ENCODE results near the gene ATP2B2. TPM values are rescaled to one million over a fixed set of nuclear protein-coding genes. Genes with fewer than 3 reads are reported as not detected.

The ATP2B2 gene
- total RNA-seq, 2 experiments from 2014 or later, result not detected

GRCh38 chr3:10357592-10358308, 147.6 kb downstream of the ATP2B2 start:
- H3K27ac Mint-ChIP-seq, result no peak overlapping the region
- no peak for DNase-seq
- H3K9me3 Mint-ChIP-seq, result no peaks in the 10 kb centered on the region
- H3K4me1 Mint-ChIP-seq, result no peaks in the 10 kb centered on the region
- H3K4me3 Mint-ChIP-seq, result no peak overlapping the region
- no peaks in the 10 kb centered on the region for H3K36me3 Mint-ChIP-seq
- H3K27me3 Mint-ChIP-seq, result peaks cover 19% of the 10 kb centered on the region

GRCh38 chr3:10357095-10357494, 148.3 kb downstream of the ATP2B2 start:
- peaks cover 23% of the 10 kb centered on the region for H3K27me3 Mint-ChIP-seq
- no peak overlapping the region for H3K4me3 Mint-ChIP-seq
- no peaks in the 10 kb centered on the region for H3K9me3 Mint-ChIP-seq
- no peaks in the 10 kb centered on the region for H3K36me3 Mint-ChIP-seq
- no peak for DNase-seq
- no peak overlapping the region for H3K27ac Mint-ChIP-seq
- H3K4me1 Mint-ChIP-seq, result no peaks in the 10 kb centered on the region

- Mint-ChIP-seq H3K4me1 (no peaks in the 10 kb centered on the region), H3K27ac (no peak overlapping the region), H3K36me3 (no peaks in the 10 kb centered on the region), H3K27me3 (peaks cover 18% of the 10 kb centered on the region), H3K9me3 (no peaks in the 10 kb centered on the region), H3K4me3 (no peak overlapping the region)
- no peak for DNase-seq
Observed at GRCh38 chr3:10356461-10356981, 148.9 kb downstream of the ATP2B2 start.

GRCh38 chr3:10354361-10355015, 150.9 kb downstream of the ATP2B2 start:
- Mint-ChIP-seq H3K4me1 (no peaks in the 10 kb centered on the region), H3K9me3 (no peaks in the 10 kb centered on the region), H3K36me3 (no peaks in the 10 kb centered on the region), H3K27ac (no peak overlapping the region), H3K4me3 (no peak overlapping the region), H3K27me3 (peaks cover 10% of the 10 kb centered on the region)
- no peak for DNase-seq

GRCh38 chr3:10353661-10354360, 151.6 kb downstream of the ATP2B2 start:
- Mint-ChIP-seq H3K36me3 (no peaks in the 10 kb centered on the region), H3K4me3 (no peak overlapping the region), H3K4me1 (no peaks in the 10 kb centered on the region), H3K27me3 (peaks cover 10% of the 10 kb centered on the region), H3K27ac (no peak overlapping the region), H3K9me3 (no peaks in the 10 kb centered on the region)
- no peak for DNase-seq

- Mint-ChIP-seq H3K4me1 (no peaks in the 10 kb centered on the region), H3K27ac (no peak overlapping the region), H3K9me3 (no peaks in the 10 kb centered on the region), H3K36me3 (no peaks in the 10 kb centered on the region), H3K4me3 (no peak overlapping the region), H3K27me3 (peaks cover 10% of the 10 kb centered on the region)
- no peak for DNase-seq
Observed at GRCh38 chr3:10353160-10353559, 152.2 kb downstream of the ATP2B2 start.

GRCh38 chr3:10352146-10352911, 153.1 kb downstream of the ATP2B2 start:
- no peaks in the 10 kb centered on the region for H3K9me3 Mint-ChIP-seq
- H3K36me3 Mint-ChIP-seq, result no peaks in the 10 kb centered on the region
- H3K4me1 Mint-ChIP-seq, result no peaks in the 10 kb centered on the region
- H3K4me3 Mint-ChIP-seq, result no peak overlapping the region
- no peak for DNase-seq
- peaks cover 10% of the 10 kb centered on the region for H3K27me3 Mint-ChIP-seq
- no peak overlapping the region for H3K27ac Mint-ChIP-seq

GRCh38 chr3:10351013-10351735, 154.2 kb downstream of the ATP2B2 start:
- Mint-ChIP-seq H3K27me3 (peaks cover 10% of the 10 kb centered on the region), H3K9me3 (no peaks in the 10 kb centered on the region), H3K27ac (no peak overlapping the region), H3K4me3 (no peak overlapping the region), H3K4me1 (no peaks in the 10 kb centered on the region), H3K36me3 (no peaks in the 10 kb centered on the region)
- DNase-seq, result no peak

- Mint-ChIP-seq H3K9me3 (no peaks in the 10 kb centered on the region), H3K4me1 (no peaks in the 10 kb centered on the region), H3K4me3 (no peak overlapping the region), H3K27ac (no peak overlapping the region), H3K36me3 (no peaks in the 10 kb centered on the region), H3K27me3 (peaks cover 10% of the 10 kb centered on the region)
- DNase-seq, result no peak
Observed at GRCh38 chr3:10350324-10350985, 154.9 kb downstream of the ATP2B2 start.

- no peak overlapping the region for H3K4me3 Mint-ChIP-seq
- no peaks in the 10 kb centered on the region for H3K36me3 Mint-ChIP-seq
Observed at GRCh38 chr3:10349801-10350200, 155.6 kb downstream of the ATP2B2 start.

GRCh38 chr3:10348404-10348721, 157.0 kb downstream of the ATP2B2 start:
- no peak for DNase-seq
- Mint-ChIP-seq H3K27me3 (peaks cover 5% of the 10 kb centered on the region), H3K9me3 (no peaks in the 10 kb centered on the region), H3K27ac (no peak overlapping the region), H3K36me3 (no peaks in the 10 kb centered on the region), H3K4me3 (no peak overlapping the region), H3K4me1 (no peaks in the 10 kb centered on the region)

More at GRCh38 chr3:10349801-10350200, 155.6 kb downstream of the ATP2B2 start:
- no peak for DNase-seq
- H3K9me3 Mint-ChIP-seq, result no peaks in the 10 kb centered on the region
- H3K27me3 Mint-ChIP-seq, result peaks cover 10% of the 10 kb centered on the region
- H3K27ac Mint-ChIP-seq, result no peak overlapping the region
- no peaks in the 10 kb centered on the region for H3K4me1 Mint-ChIP-seq

- no peaks in the 10 kb centered on the region for H3K4me1 Mint-ChIP-seq
- peaks cover 5% of the 10 kb centered on the region for H3K27me3 Mint-ChIP-seq
- H3K36me3 Mint-ChIP-seq, result no peaks in the 10 kb centered on the region
- no peak overlapping the region for H3K4me3 Mint-ChIP-seq
- DNase-seq, result no peak
- no peak overlapping the region for H3K27ac Mint-ChIP-seq
- no peaks in the 10 kb centered on the region for H3K9me3 Mint-ChIP-seq
Observed at GRCh38 chr3:10347648-10348403, 157.6 kb downstream of the ATP2B2 start.

GRCh38 chr3:10345911-10346310, 159.5 kb downstream of the ATP2B2 start:
- H3K27me3 Mint-ChIP-seq, result no peaks in the 10 kb centered on the region
- no peaks in the 10 kb centered on the region for H3K36me3 Mint-ChIP-seq
- no peaks in the 10 kb centered on the region for H3K9me3 Mint-ChIP-seq
- no peaks in the 10 kb centered on the region for H3K4me1 Mint-ChIP-seq
- no peak overlapping the region for H3K4me3 Mint-ChIP-seq
- no peak for DNase-seq
- H3K27ac Mint-ChIP-seq, result no peak overlapping the region
